Activated naive CD8-positive, alpha-beta T cell treated with anti-CD3 and anti-CD28 coated beads, Interleukin-2, amount 10 ng/mL, durations not matched to agents 7 days and 5 days (primary cell): Measurements from ENCODE around the gene RNF212. TPM values are rescaled to one million over a fixed set of nuclear protein-coding genes. Genes with fewer than 3 reads are reported as not detected.

Source experiments
- ATAC-seq: fragments of 150-1000 bp; cut with Tn5 transposase; one replicate; pipeline ENCODE4 v1.10.0; 2021; ENCODE audit warnings: low read depth, moderate library complexity
- POLR2A ChIA-PET: fragments of 350-600 bp; sonication (Branson Sonifier 250); formaldehyde crosslinking; loops from one replicate; lab custom pipeline; 2021; ENCODE audit warnings: antibody characterized with exemption; lab: Charles Lee
- DNase-seq: peaks from one replicate; pipeline ENCODE4 v3.0.0; 2021
- H3K27ac Mint-ChIP-seq: one replicate; pipeline ENCODE4 v1.8.0; 2022; ENCODE audit warnings: mild to moderate bottlenecking, mixed read lengths
- H3K27me3 Mint-ChIP-seq: one replicate; pipeline ENCODE4 v1.8.0; 2022; ENCODE audit warnings: mild to moderate bottlenecking, moderate library complexity, mixed read lengths
- H3K36me3 Mint-ChIP-seq: one replicate; pipeline ENCODE4 v1.8.0; 2021; ENCODE audit warnings: mild to moderate bottlenecking, mixed read lengths
- H3K4me1 Mint-ChIP-seq: one replicate; pipeline ENCODE4 v1.8.0; 2021; ENCODE audit warnings: mixed read lengths
- H3K4me3 Mint-ChIP-seq: one replicate; pipeline ENCODE4 v1.8.0; 2022; ENCODE audit warnings: mild to moderate bottlenecking, moderate library complexity, mixed read lengths
- H3K9me3 Mint-ChIP-seq: one replicate; pipeline ENCODE4 v1.8.0; 2021; ENCODE audit warnings: mixed read lengths
- total RNA-seq, 2 experiments: library from RNA; stranded (reverse); gene quantifications; one replicate each; pipeline ENCODE4 v1.2.3, GENCODE V29; 2021

The RNF212 gene
- total RNA-seq, 2 experiments from 2014 or later, result 7.3 to 8.1 TPM

GRCh38 chr4:1109333-1109732 is 4.0 kb downstream of the RNF212 start:
- no peak overlapping the region for H3K27ac Mint-ChIP-seq
- H3K4me1 Mint-ChIP-seq, result no peaks in the 10 kb centered on the region
- DNase-seq, result no peak
- no peak for ATAC-seq
- no peaks in the 10 kb centered on the region for H3K9me3 Mint-ChIP-seq
- POLR2A ChIA-PET, result no interaction called here
- peaks cover 8% of the 10 kb centered on the region for H3K27me3 Mint-ChIP-seq
- H3K4me3 Mint-ChIP-seq, result no peak overlapping the region
- H3K36me3 Mint-ChIP-seq, result no peaks in the 10 kb centered on the region

DNA sequence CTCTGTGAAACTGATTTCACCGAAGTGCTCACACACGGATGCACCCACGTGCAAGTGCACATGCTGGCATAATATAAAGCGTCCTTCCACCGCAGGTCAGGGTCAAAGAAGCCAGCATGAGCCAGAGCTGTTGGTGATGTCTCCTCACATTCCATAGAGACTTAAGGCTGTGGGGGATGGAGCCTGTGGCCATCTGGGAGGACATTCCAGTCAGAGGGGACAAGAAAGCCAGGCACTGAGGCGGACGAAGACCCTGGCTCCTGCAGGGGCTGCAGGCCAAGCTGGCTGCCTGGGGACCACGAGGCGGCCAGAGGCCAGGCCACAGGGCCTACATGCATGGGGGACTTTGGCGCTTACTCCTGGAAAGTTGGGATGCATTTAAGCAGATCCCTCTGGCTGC is 7.7 kb downstream of the RNF212 start:
- H3K4me3 Mint-ChIP-seq, result no peak overlapping the region
- ATAC-seq (no peak), DNase-seq (no peak)
- no peaks in the 10 kb centered on the region for H3K36me3 Mint-ChIP-seq
- no peaks in the 10 kb centered on the region for H3K4me1 Mint-ChIP-seq
- H3K27ac Mint-ChIP-seq, result no peak overlapping the region
- H3K27me3 Mint-ChIP-seq, result peaks cover 5% of the 10 kb centered on the region
- POLR2A ChIA-PET, result no interaction called here
- H3K9me3 Mint-ChIP-seq, result no peaks in the 10 kb centered on the region

DNA sequence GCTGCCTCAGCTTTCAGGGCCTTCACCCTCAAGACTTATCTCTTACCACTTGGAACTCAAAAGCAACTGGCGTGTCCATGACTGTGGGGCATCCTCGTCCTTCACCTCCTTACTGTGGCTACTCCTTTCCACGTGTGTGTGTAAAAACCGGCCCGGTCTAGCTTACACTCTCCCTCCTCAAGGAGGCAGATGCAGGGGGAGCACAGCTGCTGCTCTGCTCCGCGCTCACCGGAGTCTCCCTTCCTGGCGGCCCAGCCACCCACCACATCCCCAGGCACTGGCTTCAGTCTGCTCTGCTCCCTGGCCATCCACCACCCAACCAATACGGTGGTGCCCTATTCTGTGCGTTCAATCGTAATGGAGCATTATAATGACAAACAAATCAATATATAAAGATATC is 8.3 kb downstream of the RNF212 start:
- Mint-ChIP-seq H3K4me1 (no peaks in the 10 kb centered on the region), H3K4me3 (no peak overlapping the region), H3K27ac (no peak overlapping the region), H3K36me3 (no peaks in the 10 kb centered on the region), H3K27me3 (peaks cover 2% of the 10 kb centered on the region), H3K9me3 (no peaks in the 10 kb centered on the region)
- DNase-seq, result no peak
- POLR2A ChIA-PET, result no interaction called here
- no peak for ATAC-seq

DNA sequence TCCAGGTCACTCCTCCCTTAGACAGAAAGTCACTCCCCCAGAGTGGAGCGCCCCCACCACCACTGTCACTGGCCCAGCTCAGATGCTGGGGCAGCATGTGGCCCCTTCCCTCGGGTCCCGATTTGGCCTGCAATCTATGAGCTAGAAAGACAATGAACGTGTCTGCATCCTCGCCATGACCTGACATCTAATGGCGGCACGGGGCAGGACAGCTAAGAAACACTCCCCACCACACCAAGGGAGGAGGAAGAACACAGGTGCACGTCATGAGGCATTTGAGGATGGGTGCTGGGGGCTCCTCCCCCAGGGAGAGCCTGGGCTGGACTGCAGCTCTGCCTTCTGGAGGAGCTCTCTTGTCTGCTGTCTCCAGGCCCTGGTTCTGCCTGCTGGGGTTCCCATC is 8.7 kb downstream of the RNF212 start:
- H3K4me3 Mint-ChIP-seq, result no peak overlapping the region

DNA sequence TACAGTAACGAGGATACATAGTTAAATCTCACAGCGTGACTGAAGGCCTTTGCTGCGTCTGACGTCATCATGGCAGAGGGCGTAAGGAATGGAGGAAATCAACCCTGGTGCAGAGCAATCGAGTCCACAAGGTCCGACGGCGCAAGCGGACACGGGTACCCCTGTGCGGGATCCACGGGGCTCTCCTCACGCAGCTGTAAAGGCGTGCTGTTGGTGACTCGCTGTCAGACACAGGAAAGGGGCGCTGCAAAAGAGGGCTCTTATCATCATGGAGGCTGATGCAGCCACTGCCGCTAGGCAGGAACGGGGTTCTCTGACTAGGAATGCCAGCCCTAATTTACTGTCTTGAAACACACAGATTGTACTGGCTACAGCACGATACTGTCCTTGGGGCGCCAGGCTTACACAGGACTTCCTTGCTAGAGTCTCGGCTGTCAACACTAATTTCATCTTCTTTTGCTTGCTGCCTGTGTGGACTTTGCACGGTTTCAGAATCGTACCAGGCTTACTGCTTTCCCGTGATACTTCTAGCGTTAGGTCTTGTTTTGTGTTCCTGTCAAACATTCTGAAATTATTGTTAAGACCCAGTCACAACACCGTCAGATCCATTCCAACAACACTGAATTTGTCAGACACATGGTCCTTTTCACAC is 13.6 kb downstream of the RNF212 start:
- H3K9me3 Mint-ChIP-seq, result no peaks in the 10 kb centered on the region
- no peaks in the 10 kb centered on the region for H3K27me3 Mint-ChIP-seq
- no peak overlapping the region for H3K27ac Mint-ChIP-seq
- no peaks in the 10 kb centered on the region for H3K36me3 Mint-ChIP-seq
- ATAC-seq, result no peak
- no peaks in the 10 kb centered on the region for H3K4me1 Mint-ChIP-seq
- DNase-seq, result no peak
- POLR2A ChIA-PET, result no interaction called here
- H3K4me3 Mint-ChIP-seq, result no peak overlapping the region

More for the DNA sequence above, 8.7 kb downstream of the RNF212 start:
- peaks cover 2% of the 10 kb centered on the region for H3K27me3 Mint-ChIP-seq
- H3K9me3 Mint-ChIP-seq, result no peaks in the 10 kb centered on the region
- no peak for ATAC-seq
- H3K4me1 Mint-ChIP-seq, result no peaks in the 10 kb centered on the region
- POLR2A ChIA-PET, result no interaction called here
- no peak for DNase-seq
- H3K27ac Mint-ChIP-seq, result no peak overlapping the region
- H3K36me3 Mint-ChIP-seq, result no peaks in the 10 kb centered on the region

DNA sequence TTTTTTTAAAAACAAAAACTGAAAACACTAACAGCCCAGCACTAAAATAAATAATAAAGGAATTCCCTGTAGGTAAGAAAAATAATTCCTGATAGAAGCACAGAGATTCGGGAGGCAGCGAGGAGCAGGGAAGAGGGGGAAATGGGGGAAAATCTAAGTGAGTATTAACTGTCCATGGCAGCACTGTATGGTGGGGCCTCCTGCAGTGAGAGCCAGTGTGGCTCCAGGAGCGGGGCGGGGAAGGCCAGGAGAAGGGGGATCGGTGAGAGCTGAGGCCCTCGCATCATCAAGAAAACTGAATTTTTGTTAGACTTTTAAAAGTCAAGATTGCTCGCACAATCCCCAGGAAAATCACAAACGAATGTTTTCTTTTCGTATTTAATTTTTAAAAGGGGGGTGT is 14.1 kb downstream of the RNF212 start:
- POLR2A ChIA-PET, result no interaction called here
- Mint-ChIP-seq H3K9me3 (no peaks in the 10 kb centered on the region), H3K36me3 (no peaks in the 10 kb centered on the region), H3K27ac (no peak overlapping the region), H3K4me1 (no peaks in the 10 kb centered on the region), H3K4me3 (no peak overlapping the region), H3K27me3 (no peaks in the 10 kb centered on the region)
- DNase-seq (no peak), ATAC-seq (no peak)

GRCh38 chr4:1098311-1098925 is 14.9 kb downstream of the RNF212 start:
- H3K9me3 Mint-ChIP-seq, result no peaks in the 10 kb centered on the region
- DNase-seq (no peak), ATAC-seq (no peak)
- H3K36me3 Mint-ChIP-seq, result no peaks in the 10 kb centered on the region
- no peak overlapping the region for H3K27ac Mint-ChIP-seq
- H3K4me3 Mint-ChIP-seq, result no peak overlapping the region
- H3K4me1 Mint-ChIP-seq, result no peaks in the 10 kb centered on the region
- POLR2A ChIA-PET, result no interaction called here
- no peaks in the 10 kb centered on the region for H3K27me3 Mint-ChIP-seq

- DNase-seq (no peak), ATAC-seq (no peak)
- Mint-ChIP-seq H3K27me3 (no peaks in the 10 kb centered on the region), H3K9me3 (no peaks in the 10 kb centered on the region), H3K4me3 (no peak overlapping the region), H3K4me1 (no peaks in the 10 kb centered on the region), H3K36me3 (no peaks in the 10 kb centered on the region), H3K27ac (no peak overlapping the region)
- POLR2A ChIA-PET, result no interaction called here
Measured at GRCh38 chr4:1097553-1097952, 15.8 kb downstream of the RNF212 start.

DNA sequence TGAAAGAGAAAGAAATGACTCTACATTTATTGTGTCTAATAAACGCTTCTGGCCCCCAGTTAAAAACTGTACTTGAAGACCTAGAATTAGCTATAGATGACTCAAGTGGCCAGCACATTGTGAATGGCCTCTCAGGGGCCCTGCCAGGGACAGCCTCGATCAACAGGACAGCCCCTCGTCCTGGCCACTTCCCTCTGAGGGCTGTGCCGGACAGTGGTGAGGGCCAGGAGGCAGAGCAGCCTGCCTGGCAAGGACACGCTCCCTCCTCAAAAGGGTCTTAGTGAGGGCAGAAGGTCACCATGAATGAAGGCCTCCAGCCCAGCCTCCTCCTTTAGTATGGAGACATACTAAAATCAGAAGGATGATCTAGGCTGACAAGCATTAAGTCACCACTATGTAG is 16.5 kb downstream of the RNF212 start:
- no peaks in the 10 kb centered on the region for H3K9me3 Mint-ChIP-seq
- POLR2A ChIA-PET, result no interaction called here
- H3K36me3 Mint-ChIP-seq, result no peaks in the 10 kb centered on the region
- no peak for ATAC-seq
- H3K4me3 Mint-ChIP-seq, result no peak overlapping the region
- H3K4me1 Mint-ChIP-seq, result no peaks in the 10 kb centered on the region
- DNase-seq, result no peak
- H3K27ac Mint-ChIP-seq, result no peak overlapping the region
- H3K27me3 Mint-ChIP-seq, result no peaks in the 10 kb centered on the region

DNA sequence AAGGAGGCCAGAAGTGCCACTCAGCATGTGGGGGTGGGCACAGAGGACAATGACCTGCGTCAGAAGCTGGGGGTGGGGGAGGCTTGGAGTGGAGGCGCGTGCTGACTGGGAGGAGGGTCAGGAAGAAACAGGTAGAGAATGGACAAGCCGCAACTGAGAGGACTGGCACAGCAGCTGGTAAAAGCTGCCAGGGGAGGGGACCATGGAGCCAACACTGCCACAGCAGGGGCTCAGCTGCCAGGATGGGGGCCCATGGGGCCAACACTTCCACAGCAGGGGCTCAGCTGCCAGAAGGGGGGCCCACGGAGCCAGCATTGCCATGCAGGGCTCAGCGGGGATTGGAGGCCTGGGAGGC is 19.1 kb downstream of the RNF212 start:
- no peak overlapping the region for H3K4me3 Mint-ChIP-seq
- ATAC-seq (no peak), DNase-seq (no peak)
- H3K4me1 Mint-ChIP-seq, result no peaks in the 10 kb centered on the region
- no peak overlapping the region for H3K27ac Mint-ChIP-seq
- H3K9me3 Mint-ChIP-seq, result no peaks in the 10 kb centered on the region
- peaks cover 2% of the 10 kb centered on the region for H3K36me3 Mint-ChIP-seq
- no peaks in the 10 kb centered on the region for H3K27me3 Mint-ChIP-seq
- POLR2A ChIA-PET, result no interaction called here

- no peak for DNase-seq
- no peak for ATAC-seq
- peaks cover 2% of the 10 kb centered on the region for H3K36me3 Mint-ChIP-seq
- no peak overlapping the region for H3K27ac Mint-ChIP-seq
- no peak overlapping the region for H3K4me3 Mint-ChIP-seq
- no peaks in the 10 kb centered on the region for H3K27me3 Mint-ChIP-seq
- no peaks in the 10 kb centered on the region for H3K9me3 Mint-ChIP-seq
- POLR2A ChIA-PET, result no interaction called here
- no peaks in the 10 kb centered on the region for H3K4me1 Mint-ChIP-seq
Measured at GRCh38 chr4:1093391-1094335, 19.7 kb downstream of the RNF212 start.

GRCh38 chr4:1092983-1093361 is 20.4 kb downstream of the RNF212 start:
- H3K4me1 Mint-ChIP-seq, result no peaks in the 10 kb centered on the region
- H3K4me3 Mint-ChIP-seq, result no peak overlapping the region
- no peak overlapping the region for H3K27ac Mint-ChIP-seq
- DNase-seq, result no peak
- peaks cover 2% of the 10 kb centered on the region for H3K36me3 Mint-ChIP-seq
- no peaks in the 10 kb centered on the region for H3K27me3 Mint-ChIP-seq
- H3K9me3 Mint-ChIP-seq, result peaks cover 3% of the 10 kb centered on the region
- POLR2A ChIA-PET, result no interaction called here
- ATAC-seq, result no peak

- H3K27me3 Mint-ChIP-seq, result no peaks in the 10 kb centered on the region
- H3K27ac Mint-ChIP-seq, result no peak overlapping the region
- H3K4me3 Mint-ChIP-seq, result no peak overlapping the region
- ATAC-seq (no peak), DNase-seq (no peak)
- peaks cover 6% of the 10 kb centered on the region for H3K9me3 Mint-ChIP-seq
- H3K4me1 Mint-ChIP-seq, result no peaks in the 10 kb centered on the region
- POLR2A ChIA-PET, result no interaction called here
- peaks cover 2% of the 10 kb centered on the region for H3K36me3 Mint-ChIP-seq
Measured at GRCh38 chr4:1092026-1092982, 21.1 kb downstream of the RNF212 start.
